ENCODE results near the gene FHIT.

Gene FHIT

GRCh38 chr3:59772416-59773408, 1478.5 kb downstream of the FHIT start:
- DNase-seq = no peak

GRCh38 chr3:59771768-59772181, 1479.5 kb downstream of the FHIT start:
- DNase-seq = no peak

- DNase-seq = no peak
These were observed 1482.0 kb downstream of the FHIT start for GRCh38 chr3:59769127-59769750.

- no peak for DNase-seq
These were observed 1484.9 kb downstream of the FHIT start for GRCh38 chr3:59766200-59766872.

GRCh38 chr3:59764171-59764570, 1487.1 kb downstream of the FHIT start:
- DNase-seq = no peak

GRCh38 chr3:59762941-59763340, 1488.3 kb downstream of the FHIT start:
- DNase-seq = no peak

- DNase-seq = no peak
These were observed 1491.8 kb downstream of the FHIT start for GRCh38 chr3:59759298-59760031.

GRCh38 chr3:59758672-59759071, 1492.6 kb downstream of the FHIT start:
- no peak for DNase-seq

GRCh38 chr3:59756934-59757333, 1494.3 kb downstream of the FHIT start:
- no peak for DNase-seq

- no peak for DNase-seq
These were observed 1496.7 kb downstream of the FHIT start for GRCh38 chr3:59754456-59755129.

GRCh38 chr3:59753808-59754450, 1497.3 kb downstream of the FHIT start:
- no peak for DNase-seq

GRCh38 chr3:59752925-59753324, 1498.3 kb downstream of the FHIT start:
- DNase-seq = no peak

- no peak for DNase-seq
These were observed 1499.6 kb downstream of the FHIT start for GRCh38 chr3:59751606-59752005.

GRCh38 chr3:59750391-59750790, 1500.9 kb downstream of the FHIT start:
- no peak for DNase-seq

- no peak for DNase-seq
These were observed 1502.0 kb downstream of the FHIT start for GRCh38 chr3:59749291-59749690.

GRCh38 chr3:59746585-59746984, 1504.7 kb downstream of the FHIT start:
- no peak for DNase-seq

GRCh38 chr3:59737241-59737640, 1514.0 kb downstream of the FHIT start:
- DNase-seq = no peak

- no peak for DNase-seq
These were observed 1517.2 kb downstream of the FHIT start for GRCh38 chr3:59734061-59734460.

GRCh38 chr3:59733041-59733809, 1518.0 kb downstream of the FHIT start:
- no peak for DNase-seq

GRCh38 chr3:59731943-59732342, 1519.3 kb downstream of the FHIT start:
- DNase-seq = no peak

- no peak for DNase-seq
These were observed 1520.7 kb downstream of the FHIT start for GRCh38 chr3:59730591-59730990.
